GM12878 (cell line): ENCODE measurements around the gene TSPO2. TPM values are rescaled to one million over a fixed set of nuclear protein-coding genes. Genes with fewer than 3 reads are reported as not detected.

Source experiments
- ATAC-seq: fragments of 200-7000 bp; cut with Tn5 transposase; 3 replicates; pipeline ENCODE4 v1.9.1; 2020; ENCODE audit warnings: mild to moderate bottlenecking, moderate library complexity
- BruUV-seq: library from RNA; stranded (reverse); fragments of 400-500 nt; replicated peaks from 2 replicates; lab custom pipeline; 2021; lab: Mats Ljungman, UMichigan
- CTCF ChIA-PET: fragments of 300-600 bp; sonication (Branson Sonifier 250); formaldehyde crosslinking; extraction: SDS; loops from one replicate; lab custom pipeline; 2021; ENCODE audit warnings: inconsistent platforms; lab: Yijun Ruan, JAX
- POLR2A ChIA-PET: fragments of 350-600 bp; formaldehyde crosslinking; extraction: SDS; loops from one replicate; lab custom pipeline; 2021; ENCODE audit warnings: inconsistent platforms; lab: Charles Lee
- RAD21 ChIA-PET: fragments of 300-600 bp; sonication (Branson Sonifier 250); formaldehyde crosslinking; loops from one replicate; lab custom pipeline; 2023; ENCODE audit warnings: antibody characterized with exemption; ENCODE audit not compliant: unreplicated experiment; lab: Charles Lee
- SMC1A ChIA-PET: fragments of 300-600 bp; sonication (Branson Sonifier 250); formaldehyde crosslinking; loops from one replicate; lab custom pipeline; 2023; ENCODE audit not compliant: unreplicated experiment, uncharacterized antibody; lab: Charles Lee
- DNase-seq: peaks from one replicate; pipeline ENCODE4 v3.0.0-alpha.2; 2011; ENCODE audit warnings: low read depth, low spot score
- FAIRE-seq: peaks from 3 replicates; lab custom pipeline; 2011; peaks lifted over from hg19 to GRCh38; lab: Jason Lieb, UNC
- H2AFZ ChIP-seq: 2 replicates; pipeline ENCODE4 v1.6.0; 2011; ENCODE audit warnings: low read depth, low read length, control low read depth; ENCODE audit not compliant: control insufficient read depth
- H3K27ac ChIP-seq: 2 replicates; pipeline ENCODE4 v1.5.1; 2011; ENCODE audit warnings: control low read depth; ENCODE audit not compliant: control insufficient read depth, insufficient read depth
- H3K27me3 ChIP-seq, 2 experiments: replicated peaks in 1 of 2; 2 replicates each; pipeline versions ENCODE4 v1.6.0 to v1.6.1; 2011; ENCODE audit warnings: low read length in 1 of 2; ENCODE audit not compliant: control insufficient read depth in 2 of 2, insufficient read depth in 2 of 2
- H3K36me3 ChIP-seq, 2 experiments: 2 replicates each; pipeline ENCODE4 v1.5.1; 2011; ENCODE audit warnings: low read length in 1 of 2; ENCODE audit not compliant: control insufficient read depth in 2 of 2, insufficient read depth in 2 of 2
- H3K4me1 ChIP-seq: 2 replicates; pipeline ENCODE4 v1.6.1; 2011; ENCODE audit warnings: mild to moderate bottlenecking, low read length, moderate library complexity, mixed read lengths; ENCODE audit not compliant: control insufficient read depth, insufficient read depth
- H3K4me2 ChIP-seq: 2 replicates; pipeline ENCODE4 v1.6.0; 2011; ENCODE audit warnings: control low read depth; ENCODE audit not compliant: control insufficient read depth, insufficient read depth
- H3K4me3 ChIP-seq: fragments of 200-600 bp; sonication (generic); 2 replicates; pipeline ENCODE4 v1.5.1; 2016
- H3K79me2 ChIP-seq: 2 replicates; pipeline ENCODE4 v1.6.0; 2011; ENCODE audit warnings: low read length; ENCODE audit not compliant: control insufficient read depth, insufficient read depth
- H3K9ac ChIP-seq: 2 replicates; pipeline ENCODE4 v1.8.0; 2011; ENCODE audit warnings: low read length, control low read depth, mixed read lengths; ENCODE audit not compliant: control insufficient read depth, insufficient read depth
- H3K9me3 ChIP-seq: replicated peaks from 3 replicates; pipeline ENCODE4 v1.5.1; 2011; ENCODE audit warnings: mild to moderate bottlenecking, low read length; ENCODE audit not compliant: control insufficient read depth, insufficient read depth
- H4K20me1 ChIP-seq: 2 replicates; pipeline ENCODE4 v1.6.0; 2011; ENCODE audit not compliant: control insufficient read depth, insufficient read depth
- BRCA1 ChIP-seq: IDR thresholded peaks from 2 replicates; pipeline ENCODE4 v1.6.1; 2011; ENCODE audit warnings: low read depth, low read length, improper control_type of control experiment
- EGR1 ChIP-seq, 2 experiments: IDR thresholded peaks; 1 replicate in 1 of 2; 2 replicates in 1 of 2; pipeline ENCODE4 v1.6.1; 2011 to 2012; ENCODE audit warnings: low read depth in 2 of 2, low read length in 2 of 2, borderline replicate concordance in 1 of 2, mild to moderate bottlenecking in 1 of 2, moderate library complexity in 1 of 2
- FOS ChIP-seq: IDR thresholded peaks from 3 replicates; pipeline ENCODE4 v1.6.1; 2011; ENCODE audit warnings: borderline replicate concordance; ENCODE audit not compliant: insufficient read length; ENCODE audit errors: extremely low read depth
- MTA3 ChIP-seq: IDR thresholded peaks from 2 replicates; pipeline ENCODE4 v1.6.1; 2012; ENCODE audit warnings: low read length, inconsistent platforms, borderline replicate concordance
- PBX3 ChIP-seq: IDR thresholded peaks from 2 replicates; pipeline ENCODE4 v1.6.1; 2011; ENCODE audit warnings: mild to moderate bottlenecking, low read depth, low read length, moderate library complexity; ENCODE audit not compliant: insufficient replicate concordance
- SMC3 ChIP-seq: IDR thresholded peaks from 2 replicates; pipeline ENCODE4 v1.6.1; 2011; ENCODE audit warnings: low read length, improper control_type of control experiment, borderline replicate concordance
- SREBF2 ChIP-seq: IDR thresholded peaks from 2 replicates; pipeline ENCODE4 v1.6.1; 2012; ENCODE audit warnings: mild to moderate bottlenecking, low read length
- SUZ12 ChIP-seq: fragments of 200-600 bp; sonication (generic); IDR thresholded peaks from one replicate; pipeline ENCODE4 v1.6.1; 2018; ENCODE audit warnings: antibody characterized with exemption, mild to moderate bottlenecking; ENCODE audit not compliant: unreplicated experiment
- TCF7 ChIP-seq: IDR thresholded peaks from 2 replicates; pipeline ENCODE4 v1.6.1; 2014; ENCODE audit warnings: antibody characterized with exemption, borderline replicate concordance
- ZNF207 ChIP-seq: fragments of 450-650 bp; IDR thresholded peaks from 2 replicates; pipeline ENCODE4 v1.6.1; 2014; ENCODE audit warnings: antibody characterized with exemption, mild to moderate bottlenecking, borderline replicate concordance
- ZNF217 ChIP-seq: fragments of 450-650 bp; IDR thresholded peaks from 2 replicates; pipeline ENCODE4 v1.6.1; 2017; ENCODE audit warnings: antibody characterized with exemption, mild to moderate bottlenecking
- WGBS: methylation state at CpG from one replicate; pipeline ENCODE4 v1.1.6; 2016; ENCODE audit warnings: low lambda C conversion rate; ENCODE audit not compliant: insufficient replicate concordance, insufficient coverage; ENCODE audit errors: missing lambda C conversion rate; 5-methylcytosine and 5-hydroxymethylcytosine counted together
- in situ Hi-C: fragments of 300-500 bp; cut with MboI; formaldehyde crosslinking; loops from 9 replicates; pipeline ENCODE4 v1.14.3; 2018; ENCODE audit warnings: mixed read lengths
- intact Hi-C: fragments of 100-400 bp; cut with micrococcal nuclease; formaldehyde crosslinking; loops from one replicate; pipeline ENCODE4 v1.14.2; 2022; ENCODE audit not compliant: unreplicated experiment
- polyA plus RNA-seq, 11 experiments: library from polyadenylated mRNA; depleted of rRNA in 4 of 11; unstranded in 6 of 11; stranded (reverse) in 5 of 11; fragments of >200 nt; fragmentation: Nextera tagmentation in 4 of 11; fragmentation: Illumina TruSeq in 1 of 11; extraction: Ambion mirVana in 4 of 11; extraction: Trizol in 1 of 11; gene quantifications; 1 replicate in 1 of 11; 2 replicates in 10 of 11; pipeline versions ENCODE4 v1.2.1 to v1.2.3, GENCODE V29; 2011 to 2016; ENCODE audit warnings: inconsistent platforms in 2 of 11, missing spikeins in 2 of 11, low read depth in 1 of 11
- total RNA-seq, 4 experiments: library from RNA; depleted of rRNA in 3 of 4; stranded (reverse); fragments of >200 nt in 3 of 4; fragmentation: Illumina TruSeq in 1 of 4; extraction: Trizol in 1 of 4; gene quantifications; 2 replicates each; pipeline versions ENCODE4 v1.2.1 to v1.2.3, GENCODE V29; 2013 to 2021
- TF ChIP-seq, protein P1 (sequence below): fragments of 450-650 bp; IDR thresholded peaks from 2 replicates; pipeline ENCODE4 v1.6.1; 2016; ENCODE audit warnings: mild to moderate bottlenecking

The TSPO2 gene
- total and polyA plus RNA-seq, 10 of the 15 experiments (the other 5 are each of a cell fraction or from before 2014, with no cell fraction given) = not detected

- Histone ChIP-seq H3K79me2 (no peaks in the 10 kb centered on the region), H3K9me3 (no peaks in the 10 kb centered on the region), H3K4me3 (no peak overlapping the region), H3K4me2 (no peak overlapping the region), H4K20me1 (no peaks in the 10 kb centered on the region), H2AFZ (no peak overlapping the region), H3K4me1 (no peaks in the 10 kb centered on the region), H3K27me3 (0 out of 4 replicates have a peak, but pooled peaks cover 0 to 2% of the 10 kb centered on the region in 2 experiments), H3K27ac (no peak overlapping the region), H3K36me3 (no peaks in the 10 kb centered on the region), H3K9ac (no peak overlapping the region)
- BruUV-seq = no TSS peak
- WGBS = 0% methylated on average over 1 of the region's 1 CpG
- FAIRE-seq (no peak), DNase-seq (no peak), ATAC-seq (no peak)
- in situ Hi-C loops = loop anchor here (10.0 kb wide), 1 partner anchor 305 kb away; no protein-coding TSS in a partner anchor
- ChIA-PET RAD21 (no interaction called here), CTCF (interaction anchor here (1.2 to 2.9 kb wide), 2 partner anchors 16 to 20 kb away, joined by 3 to 7 read pairs; no protein-coding TSS in a partner anchor), POLR2A (no interaction called here), SMC1A (interaction anchor here (1.9 kb wide), 1 partner anchor 10 kb away, joined by 5 read pairs; no protein-coding TSS in a partner anchor)
- TF ChIP-seq FOS = no peak
- TF ChIP-seq SUZ12 = no peak
- no peak for TF ChIP-seq ZNF217
- TF ChIP-seq EGR1 (IDR thresholded peaks at IDR 0.05; ENCODE audit: borderline replicate concordance in 1 of 2, low read depth in 2 of 2, low read length in 2 of 2) = no peak
- no peak for TF ChIP-seq SMC3
- no peak for TF ChIP-seq BRCA1
- TF ChIP-seq ZNF207 = no peak
- no peak for TF ChIP-seq PBX3
- no peak for TF ChIP-seq TCF7
- TF ChIP-seq, protein P1, sequence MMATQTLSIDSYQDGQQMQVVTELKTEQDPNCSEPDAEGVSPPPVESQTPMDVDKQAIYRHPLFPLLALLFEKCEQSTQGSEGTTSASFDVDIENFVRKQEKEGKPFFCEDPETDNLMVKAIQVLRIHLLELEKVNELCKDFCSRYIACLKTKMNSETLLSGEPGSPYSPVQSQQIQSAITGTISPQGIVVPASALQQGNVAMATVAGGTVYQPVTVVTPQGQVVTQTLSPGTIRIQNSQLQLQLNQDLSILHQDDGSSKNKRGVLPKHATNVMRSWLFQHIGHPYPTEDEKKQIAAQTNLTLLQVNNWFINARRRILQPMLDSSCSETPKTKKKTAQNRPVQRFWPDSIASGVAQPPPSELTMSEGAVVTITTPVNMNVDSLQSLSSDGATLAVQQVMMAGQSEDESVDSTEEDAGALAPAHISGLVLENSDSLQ = no peak
- TF ChIP-seq SREBF2 = no peak
- TF ChIP-seq MTA3 = no peak
- intact Hi-C loops = loop anchor here (5.0 kb wide), 1 partner anchor 308 kb away; no protein-coding TSS in a partner anchor
Observed at GRCh38 chr6:41009669-41010068, 32.6 kb upstream of the TSPO2 start.
